AG10803 (cell line): ENCODE measurements around the gene NCR1.
"Not testable (repeated sequence)": the region's sequence is repeated elsewhere in the genome, so short reads cannot be mapped to it uniquely, and the experiment has no call there.

ENCODE experiments used
- DNase-seq: peaks from one replicate; pipeline ENCODE4 v3.0.0; 2010; ENCODE audit warnings: low read depth
- H3K4me3 ChIP-seq: 2 replicates; pipeline ENCODE4 v1.5.1; 2011; ENCODE audit warnings: mild to moderate bottlenecking, low read length, control low read depth
- CTCF ChIP-seq: conservative IDR thresholded peaks from 2 replicates; pipeline ENCODE4 v1.5.1; 2011; ENCODE audit warnings: mild to moderate bottlenecking, low read length, control low read depth, inconsistent platforms

NCR1 gene

DNA sequence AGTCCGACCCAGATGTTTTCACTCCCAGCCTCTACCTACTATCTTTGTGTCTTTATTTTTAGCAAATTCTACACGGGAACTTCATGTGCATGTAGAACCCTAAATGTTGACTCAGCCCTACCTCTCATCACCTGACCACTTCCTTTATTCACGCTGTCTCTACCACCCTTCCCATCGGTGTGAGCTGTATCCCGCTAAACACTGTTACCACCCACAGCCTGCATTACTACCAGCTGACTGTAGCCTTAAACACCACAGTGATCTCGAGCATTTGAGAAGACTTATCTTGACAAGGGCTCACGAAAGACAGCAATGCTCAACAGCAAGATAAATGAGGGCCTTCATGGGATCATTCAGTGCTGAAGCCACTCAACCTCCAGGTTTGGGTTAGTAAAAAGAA lies 15.1 kb downstream of the NCR1 start:
- H3K4me3 ChIP-seq: no peak overlapping the region
- TF ChIP-seq CTCF: no peak
- no peak for DNase-seq

DNA sequence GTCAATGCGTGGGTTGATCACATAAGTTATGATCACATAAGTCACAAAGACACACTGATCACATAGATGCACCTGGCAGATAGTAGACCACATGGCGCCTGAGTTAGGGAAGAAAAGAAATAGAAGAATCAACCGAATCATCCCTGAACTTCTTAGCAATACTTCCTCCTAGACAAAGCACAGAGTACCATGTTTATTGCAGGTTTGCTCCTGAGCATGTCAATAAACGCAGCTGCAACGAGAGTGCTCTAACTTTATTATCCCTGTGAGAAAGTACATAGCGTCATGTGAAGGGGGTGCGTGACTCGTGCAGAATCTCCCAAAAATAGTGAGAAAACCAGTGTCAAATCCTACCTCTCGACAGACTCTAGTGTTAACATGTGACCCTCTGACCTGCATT lies 17.3 kb downstream of the NCR1 start:
- no peak for DNase-seq
- TF ChIP-seq CTCF: no peak
- no peak overlapping the region for H3K4me3 ChIP-seq

GRCh38 chr19:54928299-54928698 lies 22.4 kb downstream of the NCR1 start:
- DNase-seq: no peak
- no peak overlapping the region for H3K4me3 ChIP-seq
- no peak for TF ChIP-seq CTCF

DNA sequence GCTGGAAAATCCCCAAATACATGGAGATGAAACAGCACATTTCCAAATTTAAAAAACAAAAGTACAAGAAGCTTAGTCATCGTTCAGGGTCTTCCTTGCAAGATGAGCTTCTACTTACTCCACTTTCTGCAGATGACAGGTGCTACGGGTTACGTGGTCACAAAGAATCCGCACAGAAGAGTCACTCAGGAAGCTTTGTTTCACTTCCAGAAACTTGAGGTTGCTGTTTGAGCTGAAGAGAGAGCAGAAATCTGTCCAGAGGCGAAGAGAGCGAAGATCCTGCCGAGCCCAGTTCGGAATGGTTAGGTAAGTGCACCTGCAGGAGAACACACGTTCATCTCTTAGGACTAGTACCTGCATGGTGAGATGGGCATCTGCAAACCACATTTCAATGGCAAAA lies 32.0 kb downstream of the NCR1 start:
- DNase-seq: no peak
- no peak for TF ChIP-seq CTCF
- H3K4me3 ChIP-seq: no peak overlapping the region

- H3K4me3 ChIP-seq: no peak overlapping the region
- DNase-seq: no peak
- no peak for TF ChIP-seq CTCF
These were observed 33.0 kb downstream of the NCR1 start for GRCh38 chr19:54938906-54939305.

- not testable (repeated sequence) for DNase-seq, H3K4me3 ChIP-seq
These were observed 33.6 kb downstream of the NCR1 start for GRCh38 chr19:54939538-54939937.

DNA sequence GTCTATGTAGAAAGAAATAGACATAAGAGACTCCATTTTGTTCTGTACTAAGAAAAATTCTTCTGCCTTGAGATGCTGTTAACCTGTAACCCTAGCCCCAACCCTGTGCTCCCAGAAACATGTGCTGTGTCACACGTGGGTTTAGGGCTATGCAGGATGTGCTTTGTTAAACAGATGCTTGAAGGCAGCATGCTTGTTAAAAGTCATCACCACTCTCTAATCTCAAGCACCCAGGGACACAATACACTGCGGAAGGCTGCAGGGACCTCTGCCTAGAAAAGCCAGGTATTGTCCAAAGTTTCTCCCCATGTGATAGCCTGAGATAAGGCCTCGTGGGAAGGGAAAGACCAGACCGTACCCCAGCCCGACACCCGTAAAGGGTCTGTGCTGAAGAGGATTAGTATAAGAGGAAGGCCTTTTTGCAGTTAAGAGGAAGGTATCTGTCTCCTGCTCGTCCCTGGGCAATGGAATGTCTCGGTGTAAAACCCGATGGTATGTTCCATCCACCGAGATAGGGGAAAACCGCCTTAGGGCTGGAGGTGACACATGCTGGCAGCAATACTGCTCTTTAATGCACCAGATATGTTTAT lies 37.9 kb downstream of the NCR1 start:
- H3K4me3 ChIP-seq, DNase-seq: not testable (repeated sequence)

DNA sequence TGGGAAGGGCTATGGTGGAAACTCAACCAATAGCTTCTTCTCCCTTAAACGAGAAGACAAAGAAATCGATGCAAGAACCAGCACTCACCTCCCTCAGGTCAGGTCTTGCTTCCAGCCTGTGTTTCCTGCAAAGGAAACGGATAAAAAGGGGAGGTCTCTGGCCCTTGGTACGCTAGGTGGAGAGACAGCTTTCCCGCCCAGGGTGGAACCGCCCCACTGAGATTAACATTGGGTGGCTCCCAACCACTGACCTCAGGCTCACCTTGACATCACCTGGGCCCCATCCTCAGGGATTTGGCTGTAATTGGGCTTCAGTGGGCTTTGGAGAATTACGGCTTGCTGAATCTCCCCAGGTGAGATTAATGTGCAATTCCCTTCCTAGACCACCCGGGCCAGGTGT lies 41.4 kb downstream of the NCR1 start, which contains the start of gene NLRP7:
Gene NLRP7, minus strand, starts transcription at position 150 of the 400 bp plus-strand sequence.
- no peak for DNase-seq
- TF ChIP-seq CTCF: no peak
- no peak within 1 kb of the TSS for H3K4me3 ChIP-seq
